Astrocyte (in vitro differentiated cells and primary cell): Measurements from ENCODE around the gene ABHD18. TPM values are rescaled to one million over a fixed set of nuclear protein-coding genes. Genes with fewer than 3 reads are reported as not detected.
"Not testable (repeated sequence)": the region's sequence is repeated elsewhere in the genome, so short reads cannot be mapped to it uniquely, and the experiment has no call there.

Source experiments
- DNase-seq: peaks from one replicate; pipeline ENCODE4 v3.0.0-alpha.2; 2010; ENCODE audit warnings: low read depth
- FAIRE-seq: peaks from 2 replicates; lab custom pipeline; 2011; peaks lifted over from hg19 to GRCh38; lab: Jason Lieb, UNC
- H2AFZ ChIP-seq: 2 replicates; pipeline ENCODE4 v1.6.0; 2012; ENCODE audit warnings: low read depth, low read length, inconsistent platforms
- H3K27ac ChIP-seq: 2 replicates; pipeline ENCODE4 v1.5.1; 2011; ENCODE audit warnings: low read depth, low read length, inconsistent platforms
- H3K27me3 ChIP-seq: 2 replicates; pipeline ENCODE4 v1.6.0; 2011; ENCODE audit warnings: low read length, inconsistent platforms; ENCODE audit not compliant: insufficient read depth
- H3K36me3 ChIP-seq: 2 replicates; pipeline ENCODE4 v1.5.1; 2011; ENCODE audit warnings: low read length, inconsistent platforms; ENCODE audit not compliant: insufficient read depth
- H3K4me1 ChIP-seq: 2 replicates; pipeline ENCODE4 v1.5.1; 2011; ENCODE audit warnings: low read length, inconsistent platforms; ENCODE audit not compliant: insufficient read depth
- H3K4me2 ChIP-seq: 2 replicates; pipeline ENCODE4 v1.6.0; 2012; ENCODE audit warnings: low read length, inconsistent platforms
- H3K4me3 ChIP-seq: 2 replicates; pipeline ENCODE4 v1.5.1; 2011; ENCODE audit warnings: low read depth, mild to moderate bottlenecking, low read length, inconsistent platforms; ENCODE audit not compliant: insufficient read depth
- H3K79me2 ChIP-seq: 2 replicates; pipeline ENCODE4 v1.6.0; 2012; ENCODE audit warnings: mild to moderate bottlenecking, low read length, inconsistent platforms; ENCODE audit not compliant: insufficient read depth
- H3K9ac ChIP-seq: 2 replicates; pipeline ENCODE4 v1.6.0; 2012; ENCODE audit warnings: mild to moderate bottlenecking, low read length, inconsistent platforms
- H3K9me3 ChIP-seq: 2 replicates; pipeline ENCODE4 v1.5.1; 2012; ENCODE audit warnings: low read depth, mild to moderate bottlenecking, low read length, inconsistent platforms; ENCODE audit not compliant: insufficient read depth
- H4K20me1 ChIP-seq: 2 replicates; pipeline ENCODE4 v1.6.0; 2012; ENCODE audit warnings: low read length, inconsistent platforms; ENCODE audit not compliant: insufficient read depth
- H3K27ac Mint-ChIP-seq: one replicate; pipeline ENCODE4 v1.8.0; 2021; ENCODE audit warnings: mild to moderate bottlenecking, mixed read lengths; ENCODE audit not compliant: unreplicated experiment
- H3K27me3 Mint-ChIP-seq: one replicate; pipeline ENCODE4 v1.8.0; 2021; ENCODE audit warnings: low read depth, mixed read lengths; ENCODE audit not compliant: unreplicated experiment
- H3K36me3 Mint-ChIP-seq: one replicate; pipeline ENCODE4 v1.8.0; 2021; ENCODE audit warnings: low read depth, mixed read lengths; ENCODE audit not compliant: unreplicated experiment
- H3K4me1 Mint-ChIP-seq: one replicate; pipeline ENCODE4 v1.8.0; 2021; ENCODE audit warnings: low read depth, mixed read lengths; ENCODE audit not compliant: unreplicated experiment
- H3K4me3 Mint-ChIP-seq: one replicate; pipeline ENCODE4 v1.8.0; 2021; ENCODE audit warnings: mild to moderate bottlenecking, moderate library complexity, mixed read lengths; ENCODE audit not compliant: unreplicated experiment
- H3K9me3 Mint-ChIP-seq: one replicate; pipeline ENCODE4 v1.8.0; 2021; ENCODE audit warnings: mild to moderate bottlenecking, mixed read lengths; ENCODE audit not compliant: unreplicated experiment
- CTCF ChIP-seq: IDR thresholded peaks from 2 replicates; pipeline ENCODE4 v1.5.1; 2011; ENCODE audit warnings: low read depth, mild to moderate bottlenecking, inconsistent platforms, low read length, moderate library complexity; ENCODE audit not compliant: insufficient read depth
- EZH2 ChIP-seq: IDR thresholded peaks from 2 replicates; pipeline ENCODE4 v1.6.1; 2012; ENCODE audit warnings: mild to moderate bottlenecking, low read length, inconsistent platforms; ENCODE audit not compliant: insufficient read depth
- total RNA-seq: library from RNA; stranded (reverse); gene quantifications from 2 replicates; pipeline ENCODE4 v1.2.1, GENCODE V29; 2021

The ABHD18 gene
- total RNA-seq, 1 donor from 2014 or later = 9.5 TPM

- Mint-ChIP-seq H3K27me3 (no peaks in the 10 kb centered on the region), H3K4me1 (no peaks in the 10 kb centered on the region), H3K4me3 (no peak overlapping the region), H3K36me3 (peaks cover 3% of the 10 kb centered on the region), H3K27ac (no peak overlapping the region), H3K9me3 (no peaks in the 10 kb centered on the region)
- no peak overlapping the region for H3K4me3 ChIP-seq
- H3K36me3 ChIP-seq = peaks cover 6% of the 10 kb centered on the region
- FAIRE-seq (no peak), DNase-seq (no peak)
- H4K20me1 ChIP-seq = no peaks in the 10 kb centered on the region
- no peak overlapping the region for H3K9ac ChIP-seq
- H3K4me1 ChIP-seq = no peaks in the 10 kb centered on the region
- H2AFZ ChIP-seq = no peak overlapping the region
- no peak for TF ChIP-seq EZH2
- no peak for TF ChIP-seq CTCF
- H3K27me3 ChIP-seq = no peaks in the 10 kb centered on the region
- no peak overlapping the region for H3K27ac ChIP-seq
- H3K9me3 ChIP-seq = no peaks in the 10 kb centered on the region
- no peaks in the 10 kb centered on the region for H3K79me2 ChIP-seq
- no peak overlapping the region for H3K4me2 ChIP-seq
These were observed 48.1 kb upstream of the ABHD18 start for GRCh38 chr4:127917151-127917550.

DNA sequence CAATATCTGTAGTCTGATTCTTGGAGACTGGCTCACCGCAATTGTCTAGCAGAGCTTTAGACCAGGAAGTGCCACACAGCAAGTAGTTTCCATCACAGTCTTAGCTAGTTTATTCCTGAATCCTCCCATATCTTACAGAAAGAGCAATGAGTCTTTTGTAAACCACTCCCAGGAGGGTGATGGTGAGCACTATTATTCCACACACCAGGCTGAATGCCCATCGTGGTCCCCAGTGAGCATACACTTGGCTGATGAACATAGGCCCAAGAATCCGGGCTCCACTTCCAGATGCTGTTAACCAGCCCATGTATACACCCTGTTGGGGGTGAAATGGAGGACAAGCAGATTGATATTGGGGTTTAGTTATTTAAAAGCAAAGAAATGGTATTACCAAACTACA lies 44.7 kb upstream of the ABHD18 start:
- H3K27me3 Mint-ChIP-seq = no peaks in the 10 kb centered on the region
- Histone ChIP-seq H3K4me2 (no peak overlapping the region), H3K79me2 (no peaks in the 10 kb centered on the region), H4K20me1 (no peaks in the 10 kb centered on the region), H3K27me3 (no peaks in the 10 kb centered on the region), H3K36me3 (peaks cover 6% of the 10 kb centered on the region), H3K9me3 (no peaks in the 10 kb centered on the region), H3K4me3 (no peak overlapping the region), H3K4me1 (no peaks in the 10 kb centered on the region), H2AFZ (no peak overlapping the region), H3K9ac (no peak overlapping the region), H3K27ac (no peak overlapping the region)
- peaks cover 2% of the 10 kb centered on the region for H3K9me3 Mint-ChIP-seq
- no peak overlapping the region for H3K27ac Mint-ChIP-seq
- no peaks in the 10 kb centered on the region for H3K4me1 Mint-ChIP-seq
- DNase-seq = no peak
- no peak for TF ChIP-seq CTCF
- no peak for TF ChIP-seq EZH2
- no peak for FAIRE-seq
- no peak overlapping the region for H3K4me3 Mint-ChIP-seq
- H3K36me3 Mint-ChIP-seq = peaks cover 5% of the 10 kb centered on the region

- TF ChIP-seq EZH2 (no peak), CTCF (no peak)
- H3K4me1 ChIP-seq = no peaks in the 10 kb centered on the region
- H3K4me3 Mint-ChIP-seq = no peak overlapping the region
- no peak overlapping the region for H3K27ac Mint-ChIP-seq
- no peaks in the 10 kb centered on the region for H3K27me3 ChIP-seq
- H3K9me3 ChIP-seq = no peaks in the 10 kb centered on the region
- H3K27me3 Mint-ChIP-seq = no peaks in the 10 kb centered on the region
- H3K36me3 ChIP-seq = peaks cover 6% of the 10 kb centered on the region
- no peaks in the 10 kb centered on the region for H3K4me1 Mint-ChIP-seq
- no peaks in the 10 kb centered on the region for H4K20me1 ChIP-seq
- no peak overlapping the region for H3K4me3 ChIP-seq
- H3K27ac ChIP-seq = no peak overlapping the region
- H3K79me2 ChIP-seq = no peaks in the 10 kb centered on the region
- FAIRE-seq = no peak
- H3K9me3 Mint-ChIP-seq = peaks cover 2% of the 10 kb centered on the region
- no peak overlapping the region for H3K4me2 ChIP-seq
- no peak overlapping the region for H3K9ac ChIP-seq
- peaks cover 5% of the 10 kb centered on the region for H3K36me3 Mint-ChIP-seq
- no peak overlapping the region for H2AFZ ChIP-seq
- no peak for DNase-seq
These were observed 43.0 kb upstream of the ABHD18 start for GRCh38 chr4:127922226-127922625.

GRCh38 chr4:127925720-127926119 lies 39.5 kb upstream of the ABHD18 start:
- not testable (repeated sequence) for H3K27me3 Mint-ChIP-seq, H3K4me3 ChIP-seq, H3K9me3 ChIP-seq, H3K27me3 ChIP-seq, H4K20me1 ChIP-seq, H3K36me3 Mint-ChIP-seq, H3K9ac ChIP-seq, H3K4me1 Mint-ChIP-seq, H3K4me2 ChIP-seq, H3K27ac ChIP-seq, H3K9me3 Mint-ChIP-seq, FAIRE-seq, H3K4me1 ChIP-seq, H3K79me2 ChIP-seq, H3K4me3 Mint-ChIP-seq, DNase-seq, H3K27ac Mint-ChIP-seq, H3K36me3 ChIP-seq, H2AFZ ChIP-seq
